CD14-positive monocyte (primary cell): Measurements from ENCODE around the gene EML4. TPM values are rescaled to one million over a fixed set of nuclear protein-coding genes. Genes with fewer than 3 reads are reported as not detected.

ENCODE experiments used
- DNase-seq, 3 donors: peaks; one replicate each; pipeline ENCODE4 v3.0.0-alpha.2; 2011 to 2022
- H2AFZ ChIP-seq: 2 replicates; pipeline ENCODE4 v1.6.0; 2012; ENCODE audit warnings: mild to moderate bottlenecking, low read depth, low read length, inconsistent platforms; ENCODE audit not compliant: insufficient read depth, poor library complexity, severe bottlenecking
- H3K27ac ChIP-seq, 2 donors: 1 replicate in 1 of 2; 2 replicates in 1 of 2; pipeline ENCODE4 v1.5.1; 2012 to 2013; ENCODE audit warnings: low read length in 2 of 2, control low read depth in 1 of 2, inconsistent platforms in 1 of 2, low read depth in 1 of 2, mild to moderate bottlenecking in 1 of 2
- H3K27me3 ChIP-seq, 2 donors: one replicate each; pipeline versions ENCODE4 v1.6.0 to v1.6.1; 2011 to 2013; ENCODE audit warnings: low read length in 2 of 2; ENCODE audit not compliant: control insufficient read depth in 2 of 2, insufficient read depth in 2 of 2
- H3K36me3 ChIP-seq, 2 donors: replicated peaks in 1 of 2; 1 replicate in 1 of 2; 2 replicates in 1 of 2; pipeline versions ENCODE4 v1.5.1 to v1.6.1; 2012 to 2013; ENCODE audit warnings: low read length in 2 of 2, control low read depth in 1 of 2, inconsistent platforms in 1 of 2, mild to moderate bottlenecking in 1 of 2; ENCODE audit not compliant: insufficient read depth in 2 of 2, control insufficient read depth in 1 of 2
- H3K4me1 ChIP-seq, 2 donors: 1 replicate in 1 of 2; 2 replicates in 1 of 2; pipeline versions ENCODE4 v1.5.1 to v1.6.1; 2012 to 2013; ENCODE audit warnings: low read length in 2 of 2, control low read depth in 1 of 2, inconsistent platforms in 1 of 2, mild to moderate bottlenecking in 1 of 2, moderate library complexity in 1 of 2; ENCODE audit not compliant: insufficient read depth in 2 of 2, control insufficient read depth in 1 of 2
- H3K4me2 ChIP-seq: replicated peaks from 2 replicates; pipeline ENCODE3; 2012; ENCODE audit warnings: low read length, moderate library complexity, mild to moderate bottlenecking; ENCODE audit not compliant: poor library complexity, severe bottlenecking; ENCODE audit errors: extremely low read depth
- H3K4me3 ChIP-seq, 3 experiments: fragments of 200-600 bp in 1 of 3; sonication (generic) in 1 of 3; replicated peaks in 1 of 3; 1 replicate in 2 of 3; 2 replicates in 1 of 3; pipeline ENCODE4 v1.5.1; 2011 to 2013; ENCODE audit warnings: low read length in 3 of 3, mild to moderate bottlenecking in 3 of 3, control low read depth in 2 of 3, low read depth in 2 of 3, inconsistent platforms in 1 of 3, moderate library complexity in 1 of 3
- H3K79me2 ChIP-seq: 2 replicates; pipeline ENCODE4 v1.6.0; 2012; ENCODE audit warnings: mild to moderate bottlenecking, control low read depth, inconsistent platforms, low read length, moderate library complexity; ENCODE audit not compliant: insufficient read depth
- H3K9ac ChIP-seq: 2 replicates; pipeline ENCODE4 v1.6.0; 2017; ENCODE audit warnings: low read length, mild to moderate bottlenecking; ENCODE audit not compliant: insufficient read depth, poor library complexity, severe bottlenecking
- H3K9me3 ChIP-seq, 2 donors: replicated peaks in 1 of 2; 1 replicate in 1 of 2; 2 replicates in 1 of 2; pipeline versions ENCODE4 v1.5.1 to v1.6.1; 2012 to 2013; ENCODE audit warnings: low read length in 2 of 2, control low read depth in 1 of 2; ENCODE audit not compliant: control insufficient read depth in 1 of 2, insufficient read depth in 1 of 2
- H4K20me1 ChIP-seq: 2 replicates; pipeline ENCODE4 v1.6.0; 2012; ENCODE audit warnings: mild to moderate bottlenecking, low read length, control low read depth, moderate library complexity; ENCODE audit not compliant: insufficient read depth
- H3K27ac Mint-ChIP-seq, 7 donors: one replicate each; pipeline ENCODE4 v1.8.0; 2020; ENCODE audit warnings: mild to moderate bottlenecking in 7 of 7, mixed read lengths in 7 of 7, moderate library complexity in 6 of 7, inconsistent platforms in 2 of 7
- H3K27me3 Mint-ChIP-seq, 3 donors: one replicate each; pipeline ENCODE4 v1.8.0; 2021 to 2022; ENCODE audit warnings: low read depth in 3 of 3, mild to moderate bottlenecking in 3 of 3, mixed read lengths in 3 of 3, moderate library complexity in 3 of 3, inconsistent platforms in 1 of 3
- H3K36me3 Mint-ChIP-seq, 2 donors: one replicate each; pipeline ENCODE4 v1.8.0; 2020; ENCODE audit warnings: mixed read lengths in 2 of 2, inconsistent platforms in 1 of 2, mild to moderate bottlenecking in 1 of 2
- H3K4me1 Mint-ChIP-seq: one replicate; pipeline ENCODE4 v1.8.0; 2020; ENCODE audit warnings: mild to moderate bottlenecking, mixed read lengths
- H3K4me3 Mint-ChIP-seq, 2 donors: one replicate each; pipeline ENCODE4 v1.8.0; 2020; ENCODE audit warnings: mild to moderate bottlenecking in 2 of 2, mixed read lengths in 2 of 2, moderate library complexity in 1 of 2
- H3K9me3 Mint-ChIP-seq, 7 donors: one replicate each; pipeline ENCODE4 v1.8.0; 2020 to 2022; ENCODE audit warnings: mixed read lengths in 7 of 7, mild to moderate bottlenecking in 6 of 7, moderate library complexity in 6 of 7, inconsistent platforms in 2 of 7
- CTCF ChIP-seq: fragments of 200-600 bp; IDR thresholded peaks from one replicate; pipeline ENCODE4 v1.8.0; 2022; ENCODE audit warnings: antibody characterized with exemption, mild to moderate bottlenecking
- WGBS: methylation state at CpG from one replicate; pipeline ENCODE4 v1.1.5; 2013; ENCODE audit warnings: missing lambda C conversion rate; ENCODE audit not compliant: insufficient coverage; 5-methylcytosine and 5-hydroxymethylcytosine counted together
- intact Hi-C, 2 donors: fragments of 100-400 bp; cut with micrococcal nuclease; formaldehyde crosslinking; loops; one replicate each; pipeline versions ENCODE4 v1.15.0 to v1.15.1; 2023
- polyA plus RNA-seq, 3 donors: library from polyadenylated mRNA; depleted of rRNA in 1 of 3; unstranded in 2 of 3; stranded (reverse) in 1 of 3; fragments of 300-500 nt in 2 of 3; fragments of >200 nt in 1 of 3; fragmentation: Illumina TruSeq in 2 of 3; gene quantifications; 1 replicate in 2 of 3; 2 replicates in 1 of 3; pipeline ENCODE4 v1.2.3, GENCODE V29; 2012 to 2021

EML4 gene
- polyA plus RNA-seq, 3 donors = 11.5 to 24.3 (median 15.0) TPM

GRCh38 chr2:42186945-42187632, 17.9 kb downstream of the EML4 start:
- Histone ChIP-seq H3K27ac (no peak overlapping the region), H3K4me1 (peaks cover 4 to 5% of the 10 kb centered on the region in 2 donors)
- H3K4me3 Mint-ChIP-seq = no peak overlapping the region

DNA sequence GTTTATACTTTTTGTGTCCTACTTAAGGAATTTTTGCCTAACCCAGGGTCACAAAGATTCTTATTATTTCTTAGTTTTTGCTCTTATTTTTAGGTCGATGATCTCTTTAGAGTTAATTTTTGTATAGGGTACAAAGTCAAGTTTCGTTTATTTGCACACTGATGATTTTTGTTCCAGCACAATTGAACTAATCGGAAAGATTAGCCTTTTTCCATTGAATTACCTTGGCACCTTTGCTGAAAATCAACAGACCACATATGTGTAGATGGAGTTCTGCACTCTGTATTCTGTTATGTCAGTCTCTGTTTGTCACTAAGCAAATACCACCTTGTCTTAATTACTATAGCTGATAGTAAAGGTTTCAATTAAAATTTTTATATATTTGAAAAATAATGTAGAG, 18.7 kb downstream of the EML4 start:
- Histone ChIP-seq H3K9ac (no peak overlapping the region), H3K4me1 (peaks cover 0 to 5% of the 10 kb centered on the region in 2 donors), H3K36me3 (no peaks in the 10 kb centered on the region), H4K20me1 (peaks cover 94% of the 10 kb centered on the region), H3K4me3 (no peak overlapping the region), H3K27me3 (no peaks in the 10 kb centered on the region), H3K79me2 (peaks cover 76% of the 10 kb centered on the region), H3K9me3 (no peaks in the 10 kb centered on the region), H2AFZ (no peak overlapping the region), H3K27ac (no peak overlapping the region), H3K4me2 (no peak overlapping the region)
- Mint-ChIP-seq H3K4me3 (no peak overlapping the region), H3K27ac (no peak overlapping the region), H3K9me3 (no peaks in the 10 kb centered on the region), H3K27me3 (no peaks in the 10 kb centered on the region), H3K36me3 (peaks cover 6 to 12% of the 10 kb centered on the region in 2 donors), H3K4me1 (peaks cover 16% of the 10 kb centered on the region)
- intact Hi-C loops = no loop called here
- no peak for DNase-seq
- TF ChIP-seq CTCF = no peak
- WGBS = no CpG with 5 or more reads among the region's 3 CpGs

More at GRCh38 chr2:42186945-42187632, 17.9 kb downstream of the EML4 start:
- no peak overlapping the region for H3K27ac Mint-ChIP-seq
- H4K20me1 ChIP-seq = peaks cover 94% of the 10 kb centered on the region
- H3K9me3 ChIP-seq = no peaks in the 10 kb centered on the region
- intact Hi-C loops = no loop called here
- H3K79me2 ChIP-seq = peaks cover 76% of the 10 kb centered on the region
- peaks cover 10 to 14% of the 10 kb centered on the region in 2 donors for H3K36me3 Mint-ChIP-seq
- no peaks in the 10 kb centered on the region for H3K27me3 ChIP-seq
- no peaks in the 10 kb centered on the region for H3K27me3 Mint-ChIP-seq
- no peaks in the 10 kb centered on the region for H3K9me3 Mint-ChIP-seq
- H3K4me2 ChIP-seq = no peak overlapping the region
- TF ChIP-seq CTCF = no peak
- no peak overlapping the region for H3K4me3 ChIP-seq
- no CpG with 5 or more reads among the region's 8 CpGs for WGBS
- no peak for DNase-seq
- H2AFZ ChIP-seq = no peak overlapping the region
- no peak overlapping the region for H3K9ac ChIP-seq
- peaks cover 17% of the 10 kb centered on the region for H3K4me1 Mint-ChIP-seq
- H3K36me3 ChIP-seq = no peaks in the 10 kb centered on the region
